Left ventricle myocardium inferior (tissue), 1 donor: ENCODE data around the gene SLC23A2. TPM values are rescaled to one million over a fixed set of nuclear protein-coding genes. Genes with fewer than 3 reads are reported as not detected.

Experiments
- DNase-seq: peaks from one replicate; pipeline ENCODE4 v3.0.0-alpha.2; 2020
- H3K27ac ChIP-seq: fragments of 200-600 bp; replicated peaks from 2 replicates; pipeline ENCODE4 v1.8.0; 2021
- H3K27me3 ChIP-seq: fragments of 200-600 bp; 2 replicates; pipeline ENCODE4 v1.8.0; 2021; ENCODE audit warnings: low read depth
- H3K36me3 ChIP-seq: fragments of 200-600 bp; 2 replicates; pipeline ENCODE4 v1.8.0; 2021
- H3K4me1 ChIP-seq: fragments of 200-600 bp; 2 replicates; pipeline ENCODE4 v1.8.0; 2021
- H3K4me3 ChIP-seq: fragments of 200-600 bp; 2 replicates; pipeline ENCODE4 v1.8.0; 2021; ENCODE audit warnings: mild to moderate bottlenecking, moderate library complexity
- H3K9me3 ChIP-seq: fragments of 200-600 bp; replicated peaks from 2 replicates; pipeline ENCODE4 v1.8.0; 2021
- intact Hi-C: fragments of 100-400 bp; cut with micrococcal nuclease; formaldehyde crosslinking; loops from one replicate; pipeline ENCODE4 v1.11.0; 2022
- total RNA-seq: library from RNA; stranded (reverse); fragmentation: NEBNext Ultra II Directional; extraction: Animal tissue kit (Norgen Biotek cat#: 25700); gene quantifications from one replicate; pipeline ENCODE4 v1.2.1, GENCODE V29; 2021
- TF ChIP-seq, protein P1 (sequence below): fragments of 200-600 bp; IDR thresholded peaks from 2 replicates; pipeline ENCODE4 v1.8.0; 2021; ENCODE audit warnings: antibody characterized with exemption, mild to moderate bottlenecking, borderline replicate concordance
- donor health status: DM: no; HTN: yes; CAD: no; lungs with severe emphysema.

SLC23A2 gene
- total RNA-seq, 1 donor from 2014 or later, result 6.3 TPM

DNA sequence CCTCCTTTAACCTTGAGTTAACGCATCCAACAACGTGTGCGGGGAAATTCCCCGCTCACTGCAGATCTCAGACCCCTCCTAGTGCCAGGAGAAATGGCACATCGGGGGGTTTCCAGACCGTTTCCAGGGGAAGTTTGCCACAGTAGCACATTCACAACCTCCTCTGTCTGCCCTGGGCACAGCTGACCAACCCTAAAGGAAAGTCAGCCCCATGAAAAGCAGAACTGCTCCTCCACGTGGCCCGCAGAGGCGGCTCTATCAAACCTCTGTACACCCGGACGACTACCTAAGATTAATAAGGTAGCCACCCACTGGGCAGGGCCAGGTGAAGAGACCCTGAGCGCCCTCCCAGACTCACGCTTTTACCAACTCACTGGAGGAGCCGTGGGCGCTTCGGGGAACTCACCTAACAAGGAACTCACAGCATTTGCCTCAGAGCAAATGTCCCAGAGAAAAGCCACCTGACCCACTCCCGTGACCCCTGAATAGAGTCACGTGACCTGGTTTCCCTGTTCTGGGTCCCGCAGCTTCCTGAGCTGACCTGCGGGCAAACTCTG lies 186.5 kb downstream of the SLC23A2 start:
- Histone ChIP-seq H3K27ac (peak overlapping the region; percentile 69), H3K4me3 (peak overlapping the region; percentile 46), H3K9me3 (no peaks in the 10 kb centered on the region), H3K36me3 (no peaks in the 10 kb centered on the region), H3K27me3 (peaks cover 18% of the 10 kb centered on the region), H3K4me1 (peaks cover 25% of the 10 kb centered on the region)
- TF ChIP-seq, protein P1, sequence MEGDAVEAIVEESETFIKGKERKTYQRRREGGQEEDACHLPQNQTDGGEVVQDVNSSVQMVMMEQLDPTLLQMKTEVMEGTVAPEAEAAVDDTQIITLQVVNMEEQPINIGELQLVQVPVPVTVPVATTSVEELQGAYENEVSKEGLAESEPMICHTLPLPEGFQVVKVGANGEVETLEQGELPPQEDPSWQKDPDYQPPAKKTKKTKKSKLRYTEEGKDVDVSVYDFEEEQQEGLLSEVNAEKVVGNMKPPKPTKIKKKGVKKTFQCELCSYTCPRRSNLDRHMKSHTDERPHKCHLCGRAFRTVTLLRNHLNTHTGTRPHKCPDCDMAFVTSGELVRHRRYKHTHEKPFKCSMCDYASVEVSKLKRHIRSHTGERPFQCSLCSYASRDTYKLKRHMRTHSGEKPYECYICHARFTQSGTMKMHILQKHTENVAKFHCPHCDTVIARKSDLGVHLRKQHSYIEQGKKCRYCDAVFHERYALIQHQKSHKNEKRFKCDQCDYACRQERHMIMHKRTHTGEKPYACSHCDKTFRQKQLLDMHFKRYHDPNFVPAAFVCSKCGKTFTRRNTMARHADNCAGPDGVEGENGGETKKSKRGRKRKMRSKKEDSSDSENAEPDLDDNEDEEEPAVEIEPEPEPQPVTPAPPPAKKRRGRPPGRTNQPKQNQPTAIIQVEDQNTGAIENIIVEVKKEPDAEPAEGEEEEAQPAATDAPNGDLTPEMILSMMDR, result no peak
- intact Hi-C loops, result no loop called here
- peak; percentile 35 for DNase-seq

DNA sequence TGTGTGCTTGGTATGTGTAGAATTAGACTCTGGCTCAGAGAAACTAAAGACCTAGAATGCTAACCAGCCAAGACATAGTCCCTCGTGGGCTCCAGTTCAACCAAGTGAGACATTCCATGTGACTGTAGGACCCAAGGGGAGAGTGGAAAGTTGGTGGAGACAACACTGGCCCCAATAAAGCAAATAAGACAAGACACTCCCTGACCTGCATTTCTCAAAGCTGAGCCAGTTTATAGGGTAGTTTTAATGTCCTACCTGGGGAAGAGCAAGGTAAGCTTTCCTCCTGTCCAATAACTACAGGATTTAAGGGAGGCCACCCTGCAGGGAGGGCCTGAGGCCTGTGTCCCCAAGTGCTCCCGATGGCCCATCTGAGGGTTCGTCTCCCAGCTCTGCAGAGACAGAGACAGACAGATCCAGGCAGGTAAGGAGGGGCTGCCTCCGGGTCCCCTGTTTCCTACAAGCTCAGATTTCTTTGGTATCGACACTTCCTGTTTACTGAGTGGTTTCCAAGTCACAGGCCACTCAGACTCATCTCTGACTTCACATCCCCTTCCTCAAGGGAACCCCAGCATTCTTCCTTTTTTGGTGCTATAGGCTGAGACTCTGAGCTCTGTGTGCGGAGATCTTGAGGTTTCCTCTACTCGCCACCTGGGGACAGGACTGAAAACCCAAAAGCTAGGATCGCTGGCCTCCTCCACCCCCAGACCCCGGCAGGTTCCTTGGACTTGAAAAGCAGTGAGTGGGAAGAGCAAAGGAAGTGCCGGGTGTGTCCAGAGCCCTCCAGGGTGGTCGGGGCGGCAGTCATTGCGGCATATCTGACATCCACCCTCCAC lies 187.2 kb downstream of the SLC23A2 start:
- intact Hi-C loops, result no loop called here
- DNase-seq, result no peak
- peak overlapping the region; percentile 69 for H3K27ac ChIP-seq
- peak overlapping the region; percentile 46 for H3K4me3 ChIP-seq
- no peaks in the 10 kb centered on the region for H3K36me3 ChIP-seq
- peaks cover 25% of the 10 kb centered on the region for H3K4me1 ChIP-seq
- H3K9me3 ChIP-seq, result no peaks in the 10 kb centered on the region
- H3K27me3 ChIP-seq, result peaks cover 18% of the 10 kb centered on the region
- TF ChIP-seq, protein P1, result no peak

DNA sequence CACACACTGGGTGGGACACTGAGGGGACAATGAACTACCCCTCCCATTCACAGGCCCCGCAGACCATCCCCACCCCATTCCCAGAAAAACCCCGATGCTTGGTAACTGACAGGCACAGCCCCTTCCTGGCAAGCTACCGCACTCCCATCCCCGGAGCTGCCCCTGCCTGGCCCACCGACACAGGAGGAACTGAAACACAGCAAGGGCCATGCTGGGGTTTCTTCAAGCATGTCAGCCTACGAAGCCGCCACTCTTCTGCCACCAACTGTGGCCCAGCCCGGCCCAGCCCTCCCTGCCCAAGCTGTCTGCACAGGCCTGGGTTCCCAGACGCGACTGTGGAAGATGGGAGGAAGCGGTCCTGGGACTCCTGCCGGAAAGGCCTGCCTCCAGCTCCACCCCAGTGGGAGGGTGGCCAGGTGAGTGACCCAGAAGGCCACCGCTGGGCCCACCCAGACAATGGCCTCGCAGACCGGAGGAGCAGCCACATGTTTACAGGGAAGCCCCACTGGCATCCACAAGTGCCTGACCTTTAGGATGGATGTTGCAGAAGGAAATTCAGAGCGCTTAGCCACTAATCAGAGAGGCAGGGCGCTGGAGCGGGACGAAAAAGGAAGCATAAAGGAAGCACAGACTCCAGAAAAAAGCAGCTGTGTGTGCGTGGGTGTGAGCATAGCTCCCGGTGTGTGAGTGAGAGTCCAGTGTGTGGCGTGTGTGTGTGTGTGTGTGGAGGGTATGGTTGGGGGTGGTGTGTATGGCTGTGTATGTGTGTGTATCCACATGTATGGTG lies 188.0 kb downstream of the SLC23A2 start:
- peaks cover 25% of the 10 kb centered on the region for H3K4me1 ChIP-seq

DNA sequence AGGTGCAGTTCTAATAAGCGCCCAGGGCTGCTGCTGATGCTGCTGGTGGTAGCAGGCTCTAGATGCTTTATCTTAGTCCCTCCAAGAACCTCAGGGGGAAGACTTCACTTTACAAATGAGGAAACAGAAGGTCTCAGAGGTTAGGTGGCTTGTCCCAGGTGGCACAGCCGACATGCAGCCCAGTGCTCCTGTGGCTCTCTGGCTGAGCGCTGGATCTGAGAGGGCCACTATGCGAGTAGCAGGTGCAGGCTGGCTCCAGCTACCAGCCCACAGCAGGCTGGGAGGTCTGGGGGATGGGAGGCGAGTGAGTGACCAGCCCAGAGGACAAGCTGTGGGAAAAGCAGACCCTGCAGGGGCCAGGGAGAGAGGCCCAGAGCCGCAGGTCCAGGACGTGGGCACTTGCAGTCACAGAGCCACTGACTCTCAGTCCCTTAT lies 188.7 kb downstream of the SLC23A2 start:
- Histone ChIP-seq H3K9me3 (no peaks in the 10 kb centered on the region), H3K27me3 (peaks cover 18% of the 10 kb centered on the region), H3K36me3 (no peaks in the 10 kb centered on the region), H3K27ac (peak overlapping the region; percentile 69), H3K4me3 (no peak overlapping the region), H3K4me1 (peaks cover 25% of the 10 kb centered on the region)
- TF ChIP-seq, protein P1, result no peak
- DNase-seq, result no peak
- intact Hi-C loops, result no loop called here

More for the DNA sequence above, 188.0 kb downstream of the SLC23A2 start:
- peak overlapping the region; percentile 69 for H3K27ac ChIP-seq
- peak overlapping the region; percentile 23 for H3K4me3 ChIP-seq
- no peak for DNase-seq
- TF ChIP-seq, protein P1, result no peak
- H3K36me3 ChIP-seq, result no peaks in the 10 kb centered on the region
- intact Hi-C loops, result no loop called here
- H3K9me3 ChIP-seq, result no peaks in the 10 kb centered on the region
- peaks cover 18% of the 10 kb centered on the region for H3K27me3 ChIP-seq

DNA sequence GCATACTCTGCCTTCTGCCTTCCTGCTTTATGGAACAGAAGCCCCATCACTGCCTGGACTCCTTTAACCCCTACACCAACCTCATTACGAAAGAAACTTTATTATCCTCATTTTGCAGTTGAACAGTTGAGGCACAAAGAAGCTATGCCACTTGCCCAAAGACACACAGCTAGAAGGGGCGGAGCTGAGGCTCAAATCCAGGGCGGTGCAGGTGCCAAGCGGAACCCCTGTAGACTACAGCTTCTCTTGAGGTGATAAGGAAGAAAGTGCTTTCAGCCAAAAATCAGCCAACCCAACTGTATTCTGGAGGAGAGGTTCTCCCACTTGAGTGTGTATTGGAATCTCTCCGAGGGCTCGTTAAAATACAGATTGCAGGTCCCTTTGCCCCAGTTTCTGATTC lies 189.1 kb downstream of the SLC23A2 start:
- no peak overlapping the region for H3K4me3 ChIP-seq
- intact Hi-C loops, result no loop called here

More for the DNA sequence above, 189.1 kb downstream of the SLC23A2 start:
- no peak for DNase-seq
- TF ChIP-seq, protein P1, result no peak
- peak overlapping the region; percentile 69 for H3K27ac ChIP-seq
- H3K36me3 ChIP-seq, result no peaks in the 10 kb centered on the region
- H3K4me1 ChIP-seq, result peaks cover 25% of the 10 kb centered on the region
- H3K9me3 ChIP-seq, result no peaks in the 10 kb centered on the region
- H3K27me3 ChIP-seq, result peaks cover 18% of the 10 kb centered on the region
